ENCODE measurements around the gene FTCD. TPM values are rescaled to one million over a fixed set of nuclear protein-coding genes. Genes with fewer than 3 reads are reported as not detected.
A peak's percentile ranks its signal among the peaks of the same experiment; 100 is the strongest.
"Not testable (repeated sequence)": the region's sequence is repeated elsewhere in the genome, so short reads cannot be mapped to it uniquely, and the experiment has no call there.

Gene FTCD
- total RNA-seq, 1 experiment from 2014 or later, result 0.21 TPM

DNA sequence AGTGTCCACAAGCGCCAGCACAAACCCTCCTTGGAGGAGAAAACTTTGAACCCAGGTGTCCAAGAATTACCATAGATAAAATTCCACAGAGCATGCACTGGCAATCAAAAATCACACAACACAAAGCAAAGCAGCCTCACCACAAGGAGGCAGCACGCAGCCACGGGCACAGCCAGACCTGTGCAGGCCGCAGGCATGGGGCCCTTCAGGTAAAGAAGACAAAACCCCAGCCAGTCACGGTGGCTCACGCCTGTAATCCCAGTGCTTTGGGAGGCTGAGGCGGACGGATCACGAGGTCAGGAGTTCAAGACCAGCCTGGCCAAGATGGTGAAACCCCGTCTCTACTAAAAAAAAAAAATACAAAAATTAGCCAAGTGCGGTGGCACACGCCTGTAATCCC, 8.0 kb downstream of the FTCD start:
- peak; percentile 32 for DNase-seq (ENCODE audit: low read depth, low spot score)
- intact Hi-C loops (cut with micrococcal nuclease; ENCODE audit: unreplicated experiment), result not testable (repeated sequence)

DNA sequence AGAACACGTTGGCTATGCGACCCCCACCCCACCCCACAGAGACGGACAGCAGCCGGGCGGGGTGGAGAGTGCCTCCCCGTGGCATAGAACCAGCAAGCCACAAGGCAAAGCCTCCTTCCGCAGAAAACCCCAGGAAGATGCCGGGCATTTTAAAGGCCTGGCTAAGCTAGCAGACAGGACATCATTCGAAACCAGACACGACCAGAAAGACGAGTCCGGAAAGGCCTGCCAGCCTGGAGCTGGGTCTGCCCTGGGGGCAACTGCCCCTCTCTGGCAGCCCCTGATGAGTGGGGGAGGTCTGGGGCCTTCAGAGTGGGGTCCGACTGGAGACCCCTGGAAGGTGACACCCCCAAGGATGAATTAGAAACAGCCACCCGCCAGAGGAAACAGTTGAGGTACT, 8.5 kb downstream of the FTCD start:
- TF ChIP-seq TCF7L2 (IDR thresholded peaks at IDR 0.05; ENCODE audit: low read depth, low read length) (no peak), POLR2AphosphoS5 (IDR thresholded peaks at IDR 0.05; ENCODE audit: low read depth, low read length) (no peak), SIN3A (IDR thresholded peaks at IDR 0.05; ENCODE audit: borderline replicate concordance, insufficient read depth, low read depth, low read length) (no peak)
- TF ChIP-seq, protein P1, sequence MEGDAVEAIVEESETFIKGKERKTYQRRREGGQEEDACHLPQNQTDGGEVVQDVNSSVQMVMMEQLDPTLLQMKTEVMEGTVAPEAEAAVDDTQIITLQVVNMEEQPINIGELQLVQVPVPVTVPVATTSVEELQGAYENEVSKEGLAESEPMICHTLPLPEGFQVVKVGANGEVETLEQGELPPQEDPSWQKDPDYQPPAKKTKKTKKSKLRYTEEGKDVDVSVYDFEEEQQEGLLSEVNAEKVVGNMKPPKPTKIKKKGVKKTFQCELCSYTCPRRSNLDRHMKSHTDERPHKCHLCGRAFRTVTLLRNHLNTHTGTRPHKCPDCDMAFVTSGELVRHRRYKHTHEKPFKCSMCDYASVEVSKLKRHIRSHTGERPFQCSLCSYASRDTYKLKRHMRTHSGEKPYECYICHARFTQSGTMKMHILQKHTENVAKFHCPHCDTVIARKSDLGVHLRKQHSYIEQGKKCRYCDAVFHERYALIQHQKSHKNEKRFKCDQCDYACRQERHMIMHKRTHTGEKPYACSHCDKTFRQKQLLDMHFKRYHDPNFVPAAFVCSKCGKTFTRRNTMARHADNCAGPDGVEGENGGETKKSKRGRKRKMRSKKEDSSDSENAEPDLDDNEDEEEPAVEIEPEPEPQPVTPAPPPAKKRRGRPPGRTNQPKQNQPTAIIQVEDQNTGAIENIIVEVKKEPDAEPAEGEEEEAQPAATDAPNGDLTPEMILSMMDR (IDR thresholded peaks at IDR 0.05), result no peak
- TF ChIP-seq, protein P2, sequence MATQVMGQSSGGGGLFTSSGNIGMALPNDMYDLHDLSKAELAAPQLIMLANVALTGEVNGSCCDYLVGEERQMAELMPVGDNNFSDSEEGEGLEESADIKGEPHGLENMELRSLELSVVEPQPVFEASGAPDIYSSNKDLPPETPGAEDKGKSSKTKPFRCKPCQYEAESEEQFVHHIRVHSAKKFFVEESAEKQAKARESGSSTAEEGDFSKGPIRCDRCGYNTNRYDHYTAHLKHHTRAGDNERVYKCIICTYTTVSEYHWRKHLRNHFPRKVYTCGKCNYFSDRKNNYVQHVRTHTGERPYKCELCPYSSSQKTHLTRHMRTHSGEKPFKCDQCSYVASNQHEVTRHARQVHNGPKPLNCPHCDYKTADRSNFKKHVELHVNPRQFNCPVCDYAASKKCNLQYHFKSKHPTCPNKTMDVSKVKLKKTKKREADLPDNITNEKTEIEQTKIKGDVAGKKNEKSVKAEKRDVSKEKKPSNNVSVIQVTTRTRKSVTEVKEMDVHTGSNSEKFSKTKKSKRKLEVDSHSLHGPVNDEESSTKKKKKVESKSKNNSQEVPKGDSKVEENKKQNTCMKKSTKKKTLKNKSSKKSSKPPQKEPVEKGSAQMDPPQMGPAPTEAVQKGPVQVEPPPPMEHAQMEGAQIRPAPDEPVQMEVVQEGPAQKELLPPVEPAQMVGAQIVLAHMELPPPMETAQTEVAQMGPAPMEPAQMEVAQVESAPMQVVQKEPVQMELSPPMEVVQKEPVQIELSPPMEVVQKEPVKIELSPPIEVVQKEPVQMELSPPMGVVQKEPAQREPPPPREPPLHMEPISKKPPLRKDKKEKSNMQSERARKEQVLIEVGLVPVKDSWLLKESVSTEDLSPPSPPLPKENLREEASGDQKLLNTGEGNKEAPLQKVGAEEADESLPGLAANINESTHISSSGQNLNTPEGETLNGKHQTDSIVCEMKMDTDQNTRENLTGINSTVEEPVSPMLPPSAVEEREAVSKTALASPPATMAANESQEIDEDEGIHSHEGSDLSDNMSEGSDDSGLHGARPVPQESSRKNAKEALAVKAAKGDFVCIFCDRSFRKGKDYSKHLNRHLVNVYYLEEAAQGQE (IDR thresholded peaks at IDR 0.05; ENCODE audit: insufficient read depth in 1 of 2, low read depth in 2 of 2, low read length in 1 of 2), result no peak
- ChIA-PET CTCF (no interaction called here), POLR2A (no interaction called here)
- Histone ChIP-seq H3K4me3 (ENCODE audit: low read depth in 2 of 2, low read length in 2 of 2) (no peak overlapping the region), H3K4me1 (ENCODE audit: control insufficient read depth, insufficient read depth, low read length) (no peaks in the 10 kb centered on the region), H3K9me3 (ENCODE audit: control insufficient read depth, insufficient read depth, low read depth, low read length) (no peaks in the 10 kb centered on the region), H3K36me3 (ENCODE audit: control insufficient read depth, insufficient read depth, low read length) (no peaks in the 10 kb centered on the region), H3K27ac (ENCODE audit: low read length) (no peak overlapping the region), H3K27me3 (ENCODE audit: control insufficient read depth, insufficient read depth, low read length) (no peaks in the 10 kb centered on the region)
- BruUV-seq (replicated peaks), result no TSS peak
- in situ Hi-C loops (cut with HindIII; ENCODE audit: low pct_unique_long_range_greater_than_20kb, low sequenced_read_pairs), result no loop called here
- ATAC-seq (no peak), DNase-seq (ENCODE audit: low read depth, low spot score) (no peak)
- intact Hi-C loops (cut with micrococcal nuclease; ENCODE audit: unreplicated experiment), result no loop called here

More for the DNA sequence above, 8.0 kb downstream of the FTCD start:
- H3K9me3 ChIP-seq (ENCODE audit: control insufficient read depth, insufficient read depth, low read depth, low read length); H3K4me3 ChIP-seq (ENCODE audit: low read depth in 2 of 2, low read length in 2 of 2); H3K27ac ChIP-seq (ENCODE audit: low read length); H3K4me1 ChIP-seq (ENCODE audit: control insufficient read depth, insufficient read depth, low read length); H3K36me3 ChIP-seq (ENCODE audit: control insufficient read depth, insufficient read depth, low read length); H3K27me3 ChIP-seq (ENCODE audit: control insufficient read depth, insufficient read depth, low read length); BruUV-seq (replicated peaks); in situ Hi-C loops (cut with HindIII; ENCODE audit: low pct_unique_long_range_greater_than_20kb, low sequenced_read_pairs); POLR2A ChIA-PET: not testable (repeated sequence)
- CTCF ChIA-PET, result interaction anchor here (0.7 kb wide), 1 partner anchor 20 kb away, joined by 3 read pairs; no protein-coding TSS in a partner anchor
- TF ChIP-seq, protein P1 (IDR thresholded peaks at IDR 0.05), result peak; percentile 91
- peak; percentile 74 for ATAC-seq

Data from Panc1 (cell line).